PFSK-1 (cell line): ENCODE results near the gene RHOC.

ENCODE experiments used
- FOXP2 ChIP-seq: optimal IDR thresholded peaks from 2 replicates; pipeline ENCODE3; 2011; ENCODE audit warnings: borderline replicate concordance, control low read depth, inconsistent platforms; ENCODE audit not compliant: insufficient read depth; ENCODE audit errors: extremely low read length, extremely low read depth
- POLR2AphosphoS5 ChIP-seq: IDR thresholded peaks from 2 replicates; pipeline ENCODE4 v1.6.1; 2012; ENCODE audit warnings: low read depth, mild to moderate bottlenecking, control low read depth, low read length, moderate library complexity
- REST ChIP-seq, 2 experiments: IDR thresholded peaks; 2 replicates each; pipeline versions ENCODE4 v1.6.1 to v1.8.0; 2011 to 2012; ENCODE audit warnings: low read depth in 2 of 2, low read length in 2 of 2, control low read depth in 1 of 2, inconsistent platforms in 1 of 2, mild to moderate bottlenecking in 1 of 2, moderate library complexity in 1 of 2; ENCODE audit not compliant: insufficient read depth in 1 of 2
- SIN3A ChIP-seq: IDR thresholded peaks from 2 replicates; pipeline ENCODE4 v1.6.1; 2012; ENCODE audit warnings: mild to moderate bottlenecking, low read length, moderate library complexity, borderline replicate concordance; ENCODE audit not compliant: insufficient read depth
- TAF1 ChIP-seq: IDR thresholded peaks from 2 replicates; pipeline ENCODE4 v1.6.1; 2012; ENCODE audit warnings: low read length, control low read depth, borderline replicate concordance; ENCODE audit not compliant: insufficient read depth

Gene RHOC

GRCh38 chr1:112722601-112723510 lies 15.9 kb upstream of the RHOC start:
- TF ChIP-seq FOXP2 (peak; percentile 53), SIN3A (no peak), POLR2AphosphoS5 (no peak)

- no peak for TF ChIP-seq SIN3A
- TF ChIP-seq POLR2AphosphoS5, result no peak
- no peak for TF ChIP-seq REST (IDR thresholded peaks at IDR 0.05; ENCODE audit: insufficient read depth in 1 of 2, low read depth in 2 of 2, low read length in 2 of 2)
- no peak for TF ChIP-seq FOXP2
- TF ChIP-seq TAF1, result no peak
Observed at GRCh38 chr1:112721966-112722524, 15.1 kb upstream of the RHOC start.

DNA sequence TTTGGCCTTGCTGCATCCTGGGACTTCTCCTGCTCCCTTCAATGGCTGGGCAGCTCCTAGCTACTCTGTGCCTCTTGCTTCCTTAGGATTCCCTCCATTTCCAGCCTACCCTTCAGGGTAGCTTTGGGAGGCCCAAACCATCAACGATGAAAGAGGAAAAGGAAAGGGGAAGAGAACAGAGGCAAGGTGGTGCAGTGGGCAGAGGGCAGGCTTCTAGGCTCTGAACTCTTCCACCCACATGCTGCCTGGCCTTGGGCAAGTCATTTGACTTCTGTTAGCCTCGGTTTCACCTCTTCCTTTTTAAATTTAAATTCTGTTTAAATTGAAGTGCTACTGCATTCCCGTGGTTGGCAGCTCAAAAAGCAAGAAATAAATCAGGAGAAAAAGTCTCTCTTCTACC lies 13.9 kb upstream of the RHOC start:
- TF ChIP-seq TAF1 (no peak), SIN3A (no peak), REST (IDR thresholded peaks at IDR 0.05; ENCODE audit: insufficient read depth in 1 of 2, low read depth in 2 of 2, low read length in 2 of 2) (no peak), POLR2AphosphoS5 (no peak), FOXP2 (no peak)

DNA sequence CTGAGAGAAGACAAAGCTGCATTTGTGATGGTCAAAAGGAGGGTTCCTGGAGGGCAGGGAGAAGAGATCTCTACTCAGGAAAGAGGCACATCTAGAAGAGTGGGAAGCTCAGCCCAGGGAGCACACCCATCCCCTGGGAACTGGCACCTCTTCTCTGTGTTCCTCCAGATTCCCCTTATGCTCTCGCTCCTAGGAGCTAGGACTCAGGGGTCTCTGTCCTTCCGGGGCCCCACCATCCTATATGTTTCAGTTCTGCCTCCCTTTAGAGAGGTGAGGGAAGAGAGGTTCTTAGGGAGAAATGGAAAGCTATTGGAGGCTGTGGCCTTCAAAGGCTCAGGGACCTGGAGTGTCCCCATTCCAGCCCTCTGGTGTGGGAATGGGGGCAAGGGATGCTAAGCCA lies 12.8 kb upstream of the RHOC start:
- TF ChIP-seq POLR2AphosphoS5 (no peak), SIN3A (no peak), TAF1 (no peak), REST (IDR thresholded peaks at IDR 0.05; ENCODE audit: insufficient read depth in 1 of 2, low read depth in 2 of 2, low read length in 2 of 2) (no peak), FOXP2 (no peak)

DNA sequence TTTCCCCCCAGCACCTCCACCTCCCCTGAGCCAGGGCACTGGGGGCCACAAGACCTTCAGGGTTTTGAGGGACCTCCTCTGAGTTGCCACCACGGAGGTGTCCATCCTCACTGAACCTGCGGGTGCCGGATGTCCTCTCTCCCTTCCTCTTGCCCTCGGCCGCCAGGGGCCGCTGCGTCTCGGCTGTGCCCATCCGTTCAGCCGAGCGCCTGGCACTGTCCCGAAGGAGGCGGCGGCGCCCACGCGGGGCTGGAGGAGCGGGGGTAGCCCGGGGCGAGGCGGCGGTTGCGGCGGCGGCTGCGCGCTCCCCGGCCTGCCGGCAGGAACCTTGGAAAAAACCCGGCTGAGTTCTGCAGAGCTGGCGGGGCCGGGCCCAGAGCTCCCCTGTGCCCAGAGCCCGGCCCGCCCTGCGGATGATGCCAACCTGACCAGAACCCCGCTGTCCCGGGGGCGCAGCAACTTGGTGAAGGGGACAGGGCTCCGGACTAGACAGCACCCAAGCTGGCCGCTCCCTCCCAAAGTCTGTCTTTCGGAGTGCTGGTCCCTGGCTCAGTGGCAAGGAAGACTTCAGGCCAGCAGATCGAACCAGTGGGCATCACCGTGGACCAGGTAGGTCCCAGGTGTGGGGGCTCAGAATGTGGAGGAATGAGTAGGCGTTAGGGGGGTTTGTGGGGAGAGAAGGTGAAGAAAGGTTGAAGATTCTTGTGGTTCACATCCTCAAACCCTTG lies 11.9 kb upstream of the RHOC start:
- TF ChIP-seq FOXP2, result peak; percentile 57
- no peak for TF ChIP-seq SIN3A
- TF ChIP-seq POLR2AphosphoS5, result no peak
- no peak for TF ChIP-seq TAF1
- no peak for TF ChIP-seq REST (IDR thresholded peaks at IDR 0.05; ENCODE audit: insufficient read depth in 1 of 2, low read depth in 2 of 2, low read length in 2 of 2)
